Caki2 (cell line): ENCODE data around the gene TMEM89. TPM values are rescaled to one million over a fixed set of nuclear protein-coding genes. Genes with fewer than 3 reads are reported as not detected.

Experiments used
- DNase-seq: peaks from one replicate; pipeline ENCODE4 v3.0.0-alpha.2; 2015; ENCODE audit warnings: low read depth
- in situ Hi-C: cut with HindIII; loops from 2 replicates; pipeline ENCODE4 v1.10.0; 2016; ENCODE audit warnings: low sequenced_read_pairs, low pct_unique_long_range_greater_than_20kb, mixed read lengths
- total RNA-seq: library from RNA; depleted of rRNA; stranded (reverse); fragments of >200 nt; shearing (Covaris generic); gene quantifications from 2 replicates; pipeline ENCODE4 v1.2.3, GENCODE V29; 2014; ENCODE audit warnings: low replicate concordance; rRNA removed

The TMEM89 gene, protein sequence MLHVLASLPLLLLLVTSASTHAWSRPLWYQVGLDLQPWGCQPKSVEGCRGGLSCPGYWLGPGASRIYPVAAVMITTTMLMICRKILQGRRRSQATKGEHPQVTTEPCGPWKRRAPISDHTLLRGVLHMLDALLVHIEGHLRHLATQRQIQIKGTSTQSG
- total RNA-seq: not detected in 2 replicates

- in situ Hi-C loops: no loop called here
- no peak for DNase-seq
Observed at GRCh38 chr3:48621461-48621869, at the start of gene TMEM89. TSS of gene TMEM89 (minus strand) at chr3:48621769. CDS start at chr3:48621756, 13 bp downstream.

DNA sequence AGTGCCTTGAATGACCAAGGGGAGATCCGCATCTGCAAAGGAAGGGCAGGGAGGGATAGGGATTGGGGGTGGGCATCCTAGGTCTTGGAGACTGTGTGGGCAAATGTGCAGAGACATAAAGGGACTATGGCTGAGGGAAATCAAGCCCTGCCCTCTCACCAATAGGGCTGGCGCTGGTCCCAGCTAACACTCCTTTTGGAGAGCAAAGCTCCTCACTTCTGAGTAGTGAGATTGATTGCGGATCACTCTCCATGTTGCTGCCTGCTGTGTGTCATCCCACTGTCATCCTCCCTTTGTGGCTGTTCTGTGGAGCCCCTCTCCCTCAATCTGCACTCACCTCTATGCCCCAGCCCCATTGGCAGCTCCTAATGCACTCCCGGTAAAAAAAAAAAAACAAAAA, 43.4 kb upstream of the TMEM89 start:
- no peak for DNase-seq
- in situ Hi-C loops: no loop called here

- DNase-seq: no peak
- in situ Hi-C loops: no loop called here
Observed at GRCh38 chr3:48664313-48664644, 42.7 kb upstream of the TMEM89 start.

- in situ Hi-C loops: no loop called here
- DNase-seq: peak; percentile 99
Observed at GRCh38 chr3:48663489-48664312, 42.1 kb upstream of the TMEM89 start.

DNA sequence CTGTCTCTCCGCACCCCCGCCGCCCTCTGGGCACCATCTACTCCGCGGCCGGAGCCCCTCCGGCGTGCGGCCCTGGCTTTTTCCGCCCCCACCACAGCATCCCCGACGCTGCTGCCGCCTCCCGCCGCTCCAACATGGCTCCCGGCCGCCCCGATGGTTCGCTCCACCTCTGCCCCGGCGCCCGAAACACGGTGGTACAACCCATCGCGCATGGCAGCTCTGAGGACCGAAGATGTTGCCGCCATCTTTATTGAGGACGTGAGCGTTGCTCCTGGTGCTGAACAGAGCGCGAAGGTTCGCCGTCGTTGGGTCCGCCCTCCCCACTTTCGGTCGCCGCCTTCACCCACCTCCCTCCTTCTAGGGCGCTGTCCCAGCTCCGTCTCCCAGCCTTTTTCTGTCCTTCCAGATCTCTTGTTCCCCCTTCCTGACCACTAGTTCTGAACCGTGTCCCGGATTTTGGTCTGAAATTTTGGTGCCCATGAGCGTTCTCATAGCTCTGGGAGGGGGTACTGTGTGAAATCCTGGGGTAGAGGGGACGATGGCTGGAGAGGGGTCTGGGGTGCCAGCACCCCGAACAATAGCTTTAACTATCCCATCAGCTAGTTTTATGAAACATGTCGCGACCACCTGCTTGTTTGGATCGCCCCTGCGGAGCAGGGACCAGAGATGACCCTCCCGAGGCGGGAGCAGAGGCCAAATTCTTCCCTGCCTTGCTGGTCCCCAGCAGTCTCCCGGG, 41.4 kb upstream of the TMEM89 start, which contains the start of gene CELSR3:
TSS of gene CELSR3 (minus strand) at position 134 of the 736 bp plus-strand sequence. CDS start 252 bp downstream, outside the sequence.
- in situ Hi-C loops: no loop called here
- DNase-seq: peak; percentile 82

DNA sequence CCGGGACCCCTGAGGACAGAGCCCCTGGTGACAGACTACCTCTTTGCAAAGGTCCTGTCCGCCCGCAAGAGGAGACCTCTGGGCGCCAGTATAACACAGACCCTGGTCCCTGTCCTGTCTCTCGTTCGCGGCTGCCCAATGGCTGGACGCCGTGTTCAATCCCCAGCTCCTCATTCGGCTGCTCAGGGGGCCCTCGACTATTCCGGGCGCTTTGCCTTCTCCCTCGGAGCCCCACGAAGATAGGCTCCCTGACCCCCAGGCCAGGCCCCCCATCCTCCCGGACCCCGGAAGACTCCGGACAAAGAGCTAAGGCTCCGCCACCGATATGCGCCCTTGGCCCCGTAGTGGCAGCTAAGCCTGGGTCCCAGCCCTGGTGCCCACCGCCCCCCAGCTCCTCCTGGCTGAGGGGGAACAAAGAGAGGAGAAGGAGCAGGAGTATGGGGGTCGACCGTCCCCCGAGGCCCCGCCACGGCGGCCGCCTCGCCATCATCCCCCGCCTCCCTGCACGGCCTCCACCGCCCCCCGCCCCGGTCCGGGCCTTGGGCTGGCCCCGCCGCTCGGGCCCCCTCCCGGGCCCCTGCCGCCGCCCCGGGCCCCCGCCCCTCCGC, 40.7 kb upstream of the TMEM89 start:
- no peak for DNase-seq
- in situ Hi-C loops: no loop called here

GRCh38 chr3:48661501-48662144, 40.1 kb upstream of the TMEM89 start:
- in situ Hi-C loops: no loop called here
- peak; percentile 74 for DNase-seq

DNA sequence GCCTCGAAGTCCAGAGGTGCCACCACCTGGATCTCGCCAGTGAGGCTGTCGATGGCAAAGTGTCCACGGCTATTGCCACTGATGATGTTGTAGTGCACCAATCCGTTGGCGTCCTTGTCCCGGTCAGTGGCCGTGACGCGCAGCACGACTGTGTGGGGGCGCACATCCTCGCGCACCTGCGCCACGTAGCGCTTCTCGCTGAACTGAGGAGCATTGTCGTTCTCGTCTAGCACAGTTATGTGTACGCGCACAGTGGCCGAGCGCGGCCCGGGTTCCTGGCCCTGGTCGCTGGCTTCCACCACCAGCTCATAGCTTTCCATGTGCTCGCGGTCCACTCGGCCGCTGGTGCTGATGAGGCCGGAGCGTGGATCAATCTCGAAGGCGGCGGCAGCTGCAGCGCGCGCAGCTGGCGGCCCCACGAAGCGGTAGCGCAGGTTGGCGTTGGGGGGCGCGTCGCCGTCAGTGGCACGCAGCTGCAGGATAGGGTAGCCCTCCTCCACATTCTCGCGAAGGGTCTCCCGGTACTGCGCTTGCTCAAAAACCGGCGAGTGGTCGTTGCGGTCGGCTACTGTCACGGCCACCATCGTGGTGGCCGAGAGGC, 39.3 kb upstream of the TMEM89 start:
- in situ Hi-C loops: no loop called here
- DNase-seq: no peak

DNA sequence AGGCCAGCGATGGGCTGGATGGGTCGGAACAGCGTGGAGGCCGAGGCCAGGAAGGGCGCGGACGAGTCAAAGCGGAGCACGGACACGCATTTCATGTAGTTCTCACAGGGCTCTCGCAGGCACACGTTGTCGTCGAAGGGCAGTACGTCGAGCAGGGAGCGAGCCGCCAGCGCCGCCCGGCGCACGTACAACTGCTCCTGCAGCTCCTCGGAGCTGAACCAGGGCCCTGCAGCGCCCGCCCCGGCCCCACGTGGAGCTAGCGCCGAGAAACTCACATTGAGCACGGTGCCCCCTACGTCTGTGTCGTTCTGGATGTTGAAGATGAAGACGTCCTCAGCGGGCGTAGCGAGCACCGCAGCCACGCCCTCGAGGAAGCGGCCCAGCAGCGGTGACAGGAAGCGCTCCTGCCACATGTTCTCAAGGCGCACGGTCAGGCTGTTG, 35.3 kb upstream of the TMEM89 start:
- in situ Hi-C loops: no loop called here
- DNase-seq: no peak

GRCh38 chr3:48656061-48656840, 34.7 kb upstream of the TMEM89 start:
- peak; percentile 86 for DNase-seq
- in situ Hi-C loops: no loop called here

DNA sequence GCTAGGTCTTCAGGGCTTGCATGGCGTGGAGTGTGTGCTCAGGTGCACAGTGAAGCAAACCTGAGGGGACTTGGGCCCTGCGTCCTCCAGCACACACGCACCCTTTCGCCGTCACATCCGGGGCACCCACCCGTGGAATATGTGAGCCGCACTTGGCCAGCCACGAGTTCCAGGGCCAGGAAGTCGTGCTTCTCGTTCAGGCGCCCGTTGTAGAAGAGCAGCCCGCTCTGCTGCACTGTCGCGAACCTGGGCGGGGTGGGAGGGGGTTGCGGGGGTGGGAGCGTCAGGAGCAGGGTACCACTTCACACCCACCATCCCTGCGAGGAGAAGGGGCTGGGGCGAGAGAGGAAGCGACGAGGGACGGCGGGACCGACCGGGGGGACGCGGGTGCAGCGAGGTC, 34.0 kb upstream of the TMEM89 start:
- in situ Hi-C loops: no loop called here

DNA sequence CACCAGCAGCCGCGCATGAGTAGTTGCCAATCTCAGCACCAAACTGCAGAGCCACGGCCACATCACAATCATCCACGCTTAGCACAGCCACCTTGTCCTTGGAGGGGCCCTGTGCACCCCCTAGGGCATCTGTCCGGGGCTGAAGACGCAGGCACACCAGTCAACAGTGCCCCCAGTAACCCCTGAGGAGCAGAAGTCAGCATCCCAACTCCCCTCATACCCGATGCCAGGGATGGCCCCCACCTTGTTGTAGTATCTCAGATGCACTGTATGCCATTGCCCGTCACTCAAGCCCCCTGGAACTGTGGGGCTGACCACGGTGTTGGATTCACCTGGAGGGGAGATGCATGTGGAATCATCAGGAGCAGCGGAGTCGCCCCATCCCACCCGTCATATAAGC, 33.5 kb upstream of the TMEM89 start:
- no peak for DNase-seq
- in situ Hi-C loops: no loop called here

More for the DNA sequence above, 34.0 kb upstream of the TMEM89 start:
- no peak for DNase-seq

- no peak for DNase-seq
- in situ Hi-C loops: no loop called here
Observed at GRCh38 chr3:48652923-48653715, 31.6 kb upstream of the TMEM89 start.

DNA sequence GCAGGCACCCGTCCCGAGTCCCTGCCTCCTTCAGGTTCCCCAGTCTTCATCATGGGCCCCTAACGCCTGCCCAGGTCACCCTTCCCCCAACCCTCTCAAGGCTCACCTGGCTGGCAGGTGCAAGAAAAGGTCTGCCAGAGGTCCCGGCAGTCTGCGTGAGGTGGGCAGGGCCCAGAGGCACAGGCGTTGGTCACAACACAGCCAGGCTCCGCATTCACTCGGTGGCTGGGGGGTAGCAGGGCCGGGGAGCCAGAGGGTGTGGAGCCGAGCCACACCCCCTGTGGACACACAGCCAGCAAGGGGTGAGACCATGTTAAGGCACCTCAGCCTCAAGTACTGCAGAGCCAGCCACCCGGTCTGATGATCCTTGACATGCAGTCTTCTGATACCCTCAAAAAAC, 30.2 kb upstream of the TMEM89 start:
- DNase-seq: no peak
- in situ Hi-C loops: no loop called here

DNA sequence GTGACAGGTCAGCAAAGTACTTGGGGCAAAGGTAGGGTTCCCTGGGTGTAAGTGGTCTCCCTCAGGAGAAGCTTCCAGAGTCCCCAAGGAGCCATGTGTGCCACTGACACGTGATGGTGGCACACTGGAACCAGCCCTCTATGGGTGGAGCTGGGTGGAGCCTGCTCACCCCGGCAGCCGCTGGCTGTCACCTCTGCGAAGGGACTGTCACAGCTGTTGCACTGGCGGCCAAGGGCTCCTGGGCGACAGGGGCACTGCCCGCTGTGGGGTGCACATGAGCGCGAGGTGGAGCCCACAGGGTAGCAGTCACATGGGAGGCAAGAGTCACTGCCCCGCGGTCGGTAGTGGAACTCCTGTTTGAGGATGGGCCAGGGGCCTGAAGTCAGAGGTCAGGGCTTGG, 29.2 kb upstream of the TMEM89 start:
- DNase-seq: no peak
- in situ Hi-C loops: no loop called here

DNA sequence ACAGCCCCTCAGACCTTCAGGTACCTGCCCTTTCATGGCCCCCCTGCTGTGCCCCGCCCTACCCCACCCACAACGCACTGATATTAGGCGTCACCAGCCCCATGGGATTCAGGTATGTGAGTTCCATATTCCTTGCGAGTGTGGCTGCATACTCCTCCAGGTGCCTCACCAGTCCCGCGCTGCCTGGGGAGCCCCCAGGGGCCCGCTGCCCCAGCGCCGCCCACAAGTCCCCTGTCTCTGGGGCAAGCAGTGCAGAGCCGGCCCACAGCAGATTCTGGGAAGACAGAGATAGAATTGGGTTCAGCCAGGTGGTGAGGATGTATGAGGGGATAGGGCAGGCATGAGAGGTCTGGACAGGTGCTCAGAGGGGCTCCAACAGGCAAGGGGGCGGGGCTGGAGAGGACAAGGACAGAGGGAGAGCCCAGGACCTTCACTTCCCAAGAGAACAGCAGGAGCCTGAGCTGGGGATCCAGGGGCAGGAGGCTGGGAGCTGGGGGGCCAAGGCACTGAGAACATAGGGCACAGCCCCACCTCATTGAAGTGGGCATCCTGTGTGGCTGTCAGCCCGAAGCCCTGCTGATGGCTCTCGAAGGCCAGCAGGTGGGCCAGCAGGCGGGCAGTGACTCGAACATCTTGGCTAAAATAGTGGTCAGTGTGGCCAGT, 26.8 kb upstream of the TMEM89 start:
- no peak for DNase-seq
- in situ Hi-C loops: no loop called here
